Stimulated activated CD4-positive, alpha-beta T cell treated with anti-CD3 and anti-CD28 coated beads, Interleukin-4, amount 100 ng/mL, for 48 hours (primary cell): Measurements from ENCODE around the gene ABTB2.

Source experiments
- DNase-seq, 2 donors: peaks; one replicate each; pipeline ENCODE4 v3.0.0-alpha.2; 2020; ENCODE audit warnings: low read depth in 2 of 2

ABTB2 gene

DNA sequence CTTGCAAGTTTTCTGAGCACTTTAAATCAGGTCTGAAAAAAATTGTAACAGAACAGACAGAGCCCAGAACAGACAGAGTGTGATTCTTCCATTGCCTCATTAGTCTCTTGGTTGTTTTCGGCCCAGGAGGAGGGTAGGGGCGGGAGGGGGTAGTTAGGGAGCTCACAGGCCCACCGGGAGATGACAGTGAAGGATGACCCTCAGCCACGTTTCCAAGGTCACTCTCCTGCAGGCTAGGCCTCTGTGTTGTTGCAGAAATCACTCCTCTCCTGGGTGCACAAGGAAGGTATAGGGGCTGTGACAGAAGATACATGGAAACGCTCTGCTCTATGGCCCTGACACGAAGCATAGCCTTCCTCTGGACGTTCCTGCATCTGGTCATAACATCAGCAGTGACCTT, 69.3 kb downstream of the ABTB2 start:
- DNase-seq, result no peak

DNA sequence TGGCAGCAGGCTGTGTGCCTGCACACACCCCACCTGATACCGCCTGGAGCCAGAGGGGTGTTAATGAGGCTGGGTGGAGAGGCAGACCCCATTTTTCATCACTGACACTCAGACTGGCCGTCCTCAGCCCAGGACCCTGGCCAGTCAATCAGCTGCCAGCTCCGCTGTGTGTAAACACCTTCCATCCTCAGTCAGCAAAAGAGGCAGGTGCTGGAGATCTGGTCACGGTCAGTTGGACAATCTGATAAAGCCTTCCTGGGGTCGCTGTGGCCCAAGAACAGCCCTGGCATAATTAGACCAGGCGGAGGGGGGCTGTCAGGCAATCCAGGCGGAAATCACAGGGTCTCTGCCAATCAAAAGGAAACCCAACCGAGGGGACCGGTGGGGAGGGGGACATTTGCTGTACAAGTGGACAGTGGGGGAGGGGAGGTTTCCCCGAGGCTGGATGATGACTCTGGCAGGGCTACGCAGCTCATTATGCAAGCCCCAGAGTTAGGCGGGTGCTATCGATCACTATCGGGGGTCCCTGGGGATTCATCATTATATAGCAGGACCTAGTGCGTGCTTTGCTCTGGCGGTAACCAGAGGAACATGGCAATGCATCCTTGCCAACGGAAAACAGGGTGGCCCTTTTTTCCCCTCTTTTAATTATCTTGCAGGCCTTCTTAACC, 72.9 kb downstream of the ABTB2 start:
- no peak for DNase-seq

GRCh38 chr11:34284156-34284555, 73.7 kb downstream of the ABTB2 start:
- DNase-seq, result no peak

DNA sequence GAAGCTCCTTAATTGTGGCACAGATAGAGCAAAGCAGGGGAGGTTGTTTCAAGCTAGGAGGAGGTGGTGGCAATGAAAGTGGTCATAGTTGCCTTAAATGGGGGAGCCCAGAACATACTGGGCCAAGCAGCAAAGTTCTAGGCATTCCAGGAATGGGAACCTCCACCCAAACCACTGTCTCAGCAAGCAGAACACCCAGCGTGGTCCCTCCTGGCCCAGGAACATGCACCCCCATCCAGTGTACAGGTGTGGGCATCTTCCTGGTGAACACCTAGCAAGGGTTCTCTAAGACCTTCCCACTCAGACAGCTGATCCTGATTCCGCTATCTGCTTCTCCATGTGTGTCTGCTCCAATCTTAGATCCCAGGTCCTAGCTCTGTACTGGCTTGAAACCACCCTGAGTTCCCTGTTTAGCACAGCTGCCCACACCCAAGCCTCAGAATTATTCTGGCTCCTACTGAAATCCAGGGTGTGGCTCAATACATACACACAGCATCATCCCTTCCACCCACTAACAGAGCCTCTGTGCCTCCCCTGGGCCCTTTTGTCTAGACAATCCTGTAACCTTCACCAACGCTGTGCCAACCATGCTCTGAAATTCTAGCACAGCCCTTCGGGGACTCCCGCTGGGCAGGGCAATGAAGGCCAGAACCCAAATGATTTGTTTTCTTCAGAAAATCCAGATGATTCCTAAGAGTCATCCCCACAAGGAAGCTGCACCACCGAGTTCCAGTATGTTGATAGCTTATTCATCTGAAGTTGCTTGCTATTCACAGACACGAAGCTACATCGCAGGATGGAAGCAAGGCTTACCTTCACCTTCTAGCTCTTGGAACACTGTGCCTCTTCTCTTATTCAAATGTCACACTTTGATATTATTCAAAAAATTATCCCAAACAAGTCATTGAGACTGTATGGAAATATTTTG, 76.6 kb downstream of the ABTB2 start:
- no peak for DNase-seq

- no peak for DNase-seq
Observed at GRCh38 chr11:34278693-34279297, 79.0 kb downstream of the ABTB2 start.

- DNase-seq, result no peak
Observed at GRCh38 chr11:34278175-34278574, 79.6 kb downstream of the ABTB2 start.

DNA sequence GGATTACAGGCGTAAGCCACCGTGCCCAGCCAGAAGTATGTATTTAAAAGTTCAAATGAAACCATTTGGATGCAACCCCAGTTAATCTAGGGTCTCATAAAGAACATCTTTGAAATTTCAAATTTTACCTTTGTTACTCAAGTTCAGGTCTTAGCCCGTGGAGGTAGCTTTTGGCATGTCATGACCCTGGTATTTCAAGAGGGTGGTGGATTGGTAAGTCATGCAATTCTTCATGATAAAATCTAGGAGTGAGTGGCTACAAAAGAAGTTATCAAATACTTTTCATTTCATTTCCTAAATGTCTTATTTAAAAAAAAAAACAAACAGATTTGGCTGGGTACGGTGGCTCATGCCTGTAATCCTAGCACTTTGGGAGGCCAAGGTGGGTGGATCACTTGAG, 80.6 kb downstream of the ABTB2 start:
- DNase-seq, result no peak

DNA sequence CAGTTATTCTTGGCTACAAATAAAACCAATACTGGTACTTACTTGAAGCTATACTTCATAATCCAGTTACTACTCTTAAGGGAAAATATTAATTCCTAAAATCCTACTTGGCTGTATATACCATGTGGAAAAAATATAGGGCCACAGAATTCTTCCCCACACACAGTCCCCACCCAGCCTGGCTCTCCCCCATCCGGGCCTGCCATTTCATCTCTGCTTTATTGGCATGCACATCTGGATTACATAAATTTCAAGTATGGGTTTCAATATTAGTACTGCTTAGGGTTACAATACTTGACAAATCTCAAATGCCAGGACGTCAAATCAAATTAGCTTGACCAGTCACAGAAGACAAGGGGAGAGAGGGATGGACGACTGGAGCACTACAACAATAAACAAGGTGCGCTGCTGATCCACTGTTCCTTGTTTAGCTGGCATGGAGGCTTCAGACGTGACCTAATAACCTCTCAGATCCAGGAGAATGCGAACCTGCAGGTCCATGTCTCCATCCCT, 81.4 kb downstream of the ABTB2 start:
- no peak for DNase-seq

GRCh38 chr11:34275486-34275885, 82.3 kb downstream of the ABTB2 start:
- DNase-seq, result no peak

DNA sequence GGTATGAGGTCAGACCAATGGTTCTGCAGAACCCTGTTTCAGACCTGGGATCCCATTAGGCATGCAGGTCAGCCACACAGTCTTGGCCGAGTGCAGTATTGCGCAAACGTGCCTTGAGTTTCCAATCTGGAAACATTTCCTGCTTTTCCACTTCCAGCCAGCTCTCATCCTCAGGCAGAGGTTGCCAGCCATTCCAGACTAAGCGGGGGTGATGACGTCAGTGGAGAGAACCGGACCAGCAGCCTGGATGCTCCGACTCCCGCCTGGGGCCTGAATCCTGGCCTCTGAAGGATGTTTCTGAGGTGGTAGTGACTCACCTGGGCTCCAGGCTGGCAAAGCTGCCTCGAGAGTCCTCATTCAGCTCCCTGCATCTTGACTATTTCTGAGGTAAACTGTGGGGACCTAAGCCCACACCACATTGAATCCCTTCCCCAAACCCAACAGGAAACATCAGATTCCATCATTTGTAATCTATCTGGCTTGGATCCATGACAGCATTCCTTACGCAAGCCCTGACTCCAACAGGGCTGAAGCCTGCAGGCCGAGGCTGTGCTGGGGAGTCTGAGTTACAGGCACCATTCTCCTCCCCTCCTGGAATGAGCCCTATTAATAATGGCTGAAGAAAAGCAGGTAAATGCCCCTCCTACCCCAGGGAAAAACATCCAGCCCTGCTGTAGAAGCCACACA, 83.0 kb downstream of the ABTB2 start:
- DNase-seq, result no peak

GRCh38 chr11:34273099-34273498, 84.7 kb downstream of the ABTB2 start:
- DNase-seq, result no peak

- DNase-seq, result no peak
Observed at GRCh38 chr11:34271727-34272126, 86.1 kb downstream of the ABTB2 start.

DNA sequence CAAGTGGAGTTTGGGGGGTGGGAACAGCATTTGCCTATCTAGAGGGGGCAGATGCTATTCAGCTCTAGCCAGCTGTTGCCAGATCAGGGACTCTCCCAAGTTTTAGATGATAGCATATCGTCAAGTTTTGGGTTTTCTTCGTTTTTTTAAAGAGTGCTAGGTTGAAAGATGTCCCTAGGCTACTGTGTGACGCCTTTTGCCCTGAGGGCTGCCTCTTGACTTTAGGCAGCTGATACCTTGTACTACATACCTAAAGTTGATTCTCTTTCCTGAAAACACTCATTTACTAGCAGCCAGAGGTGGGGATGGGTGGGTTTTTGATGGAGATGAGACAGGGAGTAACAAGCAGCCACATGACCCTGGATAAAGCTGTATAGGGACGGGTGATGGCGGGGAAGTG, 87.1 kb downstream of the ABTB2 start:
- DNase-seq, result no peak

DNA sequence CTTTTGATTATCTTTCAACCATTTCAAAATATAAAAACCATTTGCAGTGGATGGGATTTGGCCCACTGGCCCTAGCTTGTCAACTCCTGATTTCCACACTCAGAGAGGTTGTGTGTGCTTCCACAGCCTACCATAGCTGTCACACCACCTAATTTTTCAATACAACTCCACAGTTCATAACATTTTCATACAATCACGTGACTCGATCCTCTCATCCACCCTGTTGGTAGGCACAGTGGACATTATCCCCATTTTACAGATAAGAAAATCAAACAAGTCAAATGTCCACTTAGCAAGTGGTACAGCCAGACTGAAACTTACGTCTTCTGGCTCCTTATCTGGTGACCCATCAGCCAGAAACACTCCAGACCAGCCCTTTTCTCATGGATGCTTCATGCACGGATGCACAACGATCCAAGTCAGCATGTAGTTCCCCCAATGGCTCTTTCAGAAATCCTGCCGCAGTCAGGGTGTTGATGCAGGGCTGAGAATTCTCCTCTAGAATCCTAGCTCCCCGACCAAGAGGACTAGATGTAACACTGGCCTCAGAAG, 88.0 kb downstream of the ABTB2 start:
- no peak for DNase-seq

DNA sequence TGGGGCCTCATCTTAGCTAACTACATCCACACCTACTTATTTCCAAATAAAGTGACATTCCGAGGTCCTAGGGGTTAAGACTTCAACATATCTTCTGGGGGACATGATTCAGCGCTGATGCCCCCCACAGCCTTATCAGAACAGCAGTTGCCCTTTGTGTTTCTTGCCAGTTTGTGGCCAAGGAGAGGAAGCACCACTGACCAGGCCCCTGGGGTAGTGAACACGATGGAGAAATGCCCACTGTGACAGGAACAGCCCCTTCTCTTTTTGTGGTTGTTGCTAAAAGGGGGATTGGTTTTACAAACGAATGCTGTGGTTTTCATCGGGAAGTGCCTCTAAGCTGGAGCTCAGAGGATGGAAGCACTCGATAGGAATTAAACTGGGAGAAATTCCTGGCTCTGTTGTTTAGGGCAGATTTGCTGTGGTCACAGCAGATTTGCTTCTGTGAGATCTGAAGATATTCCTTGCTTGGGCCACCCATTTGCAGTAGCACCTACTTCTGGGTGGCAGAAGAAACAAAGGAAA, 88.8 kb downstream of the ABTB2 start:
- DNase-seq, result no peak

- DNase-seq, result no peak
Observed at GRCh38 chr11:34267417-34267816, 90.4 kb downstream of the ABTB2 start.

DNA sequence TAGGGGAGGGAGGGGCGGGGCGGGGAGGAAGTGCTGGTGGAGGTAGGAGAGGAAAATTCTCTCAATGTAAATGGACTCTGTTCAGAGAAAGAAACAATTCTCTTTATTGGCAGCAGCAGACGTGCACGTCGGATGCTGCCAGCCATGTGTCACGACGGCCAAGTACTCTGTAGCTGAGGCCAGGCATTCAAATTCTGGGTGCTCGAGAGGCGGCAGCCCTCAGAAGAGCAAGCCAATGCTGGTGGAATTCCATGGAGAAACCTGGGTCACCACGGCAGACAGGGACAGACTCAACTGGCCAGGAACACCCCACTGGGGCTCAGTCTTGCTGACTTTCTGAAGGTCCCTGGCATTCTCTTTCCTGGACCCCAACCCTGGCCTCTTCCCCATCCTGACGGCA, 90.8 kb downstream of the ABTB2 start:
- DNase-seq, result no peak

- no peak for DNase-seq
Observed at GRCh38 chr11:34266090-34266912, 91.5 kb downstream of the ABTB2 start.

GRCh38 chr11:34264303-34265110, 93.3 kb downstream of the ABTB2 start:
- DNase-seq, result no peak
